DND-41 (cell line): ENCODE results near the gene APIP.

ENCODE experiments used
- ATAC-seq: fragments of 200-7000 bp; cut with Tn5 transposase; 3 replicates; pipeline ENCODE4 v1.9.1; 2021; ENCODE audit warnings: low read depth; ENCODE audit not compliant: insufficient read depth
- DNase-seq: peaks from one replicate; pipeline ENCODE4 v3.0.0-alpha.2; 2020
- H2AFZ ChIP-seq: 2 replicates; pipeline ENCODE4 v1.6.0; 2012; ENCODE audit warnings: low read depth, low read length
- H3K27ac ChIP-seq: 2 replicates; pipeline ENCODE4 v1.5.1; 2012; ENCODE audit warnings: low read length, inconsistent platforms
- H3K27me3 ChIP-seq: fragments of 200-600 bp; sonication (generic); 2 replicates; pipeline ENCODE4 v1.6.0; 2012; ENCODE audit warnings: low read length, mild to moderate bottlenecking, inconsistent platforms; ENCODE audit not compliant: insufficient read depth, poor library complexity
- H3K36me3 ChIP-seq: 2 replicates; pipeline ENCODE4 v1.5.1; 2012; ENCODE audit warnings: low read length, inconsistent platforms; ENCODE audit not compliant: insufficient read depth
- H3K4me1 ChIP-seq: 2 replicates; pipeline ENCODE4 v1.5.1; 2012; ENCODE audit warnings: mild to moderate bottlenecking, low read length; ENCODE audit not compliant: insufficient read depth
- H3K4me2 ChIP-seq: 2 replicates; pipeline ENCODE4 v1.6.0; 2012; ENCODE audit warnings: mild to moderate bottlenecking, moderate library complexity, low read length, inconsistent platforms; ENCODE audit not compliant: insufficient read depth
- H3K4me3 ChIP-seq, 2 experiments: fragments of 200-600 bp in 1 of 2; shearing (Covaris generic) in 1 of 2; 2 replicates each; pipeline ENCODE4 v1.5.1; 2012 to 2016; ENCODE audit warnings: inconsistent platforms in 2 of 2, low read length in 2 of 2, mild to moderate bottlenecking in 2 of 2, low read depth in 1 of 2, moderate library complexity in 1 of 2
- H3K79me2 ChIP-seq: 2 replicates; pipeline ENCODE4 v1.6.0; 2012; ENCODE audit warnings: low read length, inconsistent platforms; ENCODE audit not compliant: insufficient read depth
- H3K9ac ChIP-seq: 2 replicates; pipeline ENCODE4 v1.6.0; 2012; ENCODE audit warnings: low read depth, mild to moderate bottlenecking, inconsistent platforms, low read length, moderate library complexity
- H3K9me3 ChIP-seq: 2 replicates; pipeline ENCODE4 v1.5.1; 2012; ENCODE audit warnings: low read length, moderate library complexity, mild to moderate bottlenecking, inconsistent platforms; ENCODE audit not compliant: insufficient read depth, severe bottlenecking
- H4K20me1 ChIP-seq: 2 replicates; pipeline ENCODE4 v1.6.0; 2012; ENCODE audit warnings: low read length; ENCODE audit not compliant: insufficient read depth
- EZH2 ChIP-seq: IDR thresholded peaks from 3 replicates; pipeline ENCODE4 v1.6.1; 2012; ENCODE audit warnings: borderline replicate concordance, low read depth, mild to moderate bottlenecking, moderate library complexity, low read length, inconsistent platforms; ENCODE audit not compliant: severe bottlenecking
- TF ChIP-seq, protein P1 (sequence below): IDR thresholded peaks from 2 replicates; pipeline ENCODE4 v1.5.1; 2012; ENCODE audit warnings: borderline replicate concordance, low read length, moderate library complexity, mild to moderate bottlenecking; ENCODE audit not compliant: poor library complexity, severe bottlenecking; ENCODE audit errors: extremely low read depth

APIP gene

DNA sequence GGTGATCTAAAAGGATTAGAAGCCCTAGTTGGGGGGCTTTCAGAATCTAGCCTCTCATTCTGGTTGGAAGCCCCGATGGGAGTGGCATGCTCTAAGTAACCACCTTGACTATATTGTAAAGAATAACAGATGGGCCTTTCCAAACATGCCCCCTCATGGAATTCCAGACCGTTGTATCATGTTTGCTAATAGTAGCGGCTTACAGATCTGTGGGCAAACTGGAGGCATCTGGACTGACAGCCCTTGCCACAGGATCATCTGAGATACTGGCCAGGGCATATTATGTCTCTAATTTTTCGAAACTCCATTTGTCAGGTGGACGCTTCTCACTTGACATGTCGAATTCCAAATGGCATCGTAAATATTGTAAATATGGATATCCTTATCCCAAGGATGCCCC is 10.5 kb downstream of the APIP start:
- peaks cover 24% of the 10 kb centered on the region for H3K9me3 ChIP-seq
- H3K27ac ChIP-seq: no peak overlapping the region
- DNase-seq: no peak
- TF ChIP-seq, protein P1, sequence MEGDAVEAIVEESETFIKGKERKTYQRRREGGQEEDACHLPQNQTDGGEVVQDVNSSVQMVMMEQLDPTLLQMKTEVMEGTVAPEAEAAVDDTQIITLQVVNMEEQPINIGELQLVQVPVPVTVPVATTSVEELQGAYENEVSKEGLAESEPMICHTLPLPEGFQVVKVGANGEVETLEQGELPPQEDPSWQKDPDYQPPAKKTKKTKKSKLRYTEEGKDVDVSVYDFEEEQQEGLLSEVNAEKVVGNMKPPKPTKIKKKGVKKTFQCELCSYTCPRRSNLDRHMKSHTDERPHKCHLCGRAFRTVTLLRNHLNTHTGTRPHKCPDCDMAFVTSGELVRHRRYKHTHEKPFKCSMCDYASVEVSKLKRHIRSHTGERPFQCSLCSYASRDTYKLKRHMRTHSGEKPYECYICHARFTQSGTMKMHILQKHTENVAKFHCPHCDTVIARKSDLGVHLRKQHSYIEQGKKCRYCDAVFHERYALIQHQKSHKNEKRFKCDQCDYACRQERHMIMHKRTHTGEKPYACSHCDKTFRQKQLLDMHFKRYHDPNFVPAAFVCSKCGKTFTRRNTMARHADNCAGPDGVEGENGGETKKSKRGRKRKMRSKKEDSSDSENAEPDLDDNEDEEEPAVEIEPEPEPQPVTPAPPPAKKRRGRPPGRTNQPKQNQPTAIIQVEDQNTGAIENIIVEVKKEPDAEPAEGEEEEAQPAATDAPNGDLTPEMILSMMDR: no peak
- no peak for TF ChIP-seq EZH2
- H3K4me1 ChIP-seq: no peaks in the 10 kb centered on the region
- no peaks in the 10 kb centered on the region for H3K27me3 ChIP-seq
- H3K4me3 ChIP-seq: no peak overlapping the region
- H3K36me3 ChIP-seq: peaks cover 22% of the 10 kb centered on the region
- H3K79me2 ChIP-seq: peaks cover 48% of the 10 kb centered on the region
- no peak for ATAC-seq
- H2AFZ ChIP-seq: no peak overlapping the region
- H4K20me1 ChIP-seq: no peaks in the 10 kb centered on the region
- no peak overlapping the region for H3K9ac ChIP-seq
- H3K4me2 ChIP-seq: no peak overlapping the region

DNA sequence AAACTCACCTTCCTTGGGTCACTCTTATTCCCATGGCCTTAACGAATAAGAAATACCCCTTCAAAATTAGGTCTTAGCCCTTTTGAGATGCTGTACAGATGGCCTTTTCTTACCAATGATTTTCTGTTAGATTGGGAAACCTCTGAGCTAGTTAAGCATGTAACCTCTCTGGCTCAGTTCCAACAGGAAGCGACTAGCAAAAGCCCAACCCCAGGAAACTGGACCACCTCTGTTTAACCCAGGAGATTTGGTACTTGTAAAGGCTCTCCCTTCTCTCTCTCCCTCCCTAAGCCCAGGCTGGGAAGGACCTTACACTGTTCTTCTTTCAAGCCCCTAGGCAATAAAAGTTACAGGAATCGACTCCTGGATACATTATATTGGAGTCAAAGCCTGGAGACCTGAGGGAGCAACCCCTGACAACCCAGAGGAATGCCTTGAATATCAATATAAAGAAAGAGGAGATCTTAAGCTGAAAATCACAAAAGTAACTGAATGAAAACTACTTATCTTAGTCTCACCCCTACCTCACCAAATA is 11.7 kb downstream of the APIP start:
- Histone ChIP-seq H3K36me3 (peaks cover 21% of the 10 kb centered on the region), H3K4me1 (no peaks in the 10 kb centered on the region), H3K9me3 (peaks cover 36% of the 10 kb centered on the region), H4K20me1 (no peaks in the 10 kb centered on the region), H2AFZ (no peak overlapping the region), H3K4me2 (no peak overlapping the region), H3K79me2 (peaks cover 48% of the 10 kb centered on the region), H3K27ac (no peak overlapping the region), H3K4me3 (no peak overlapping the region), H3K9ac (no peak overlapping the region), H3K27me3 (no peaks in the 10 kb centered on the region)
- ATAC-seq (no peak), DNase-seq (no peak)
- TF ChIP-seq, protein P1: no peak
- no peak for TF ChIP-seq EZH2

DNA sequence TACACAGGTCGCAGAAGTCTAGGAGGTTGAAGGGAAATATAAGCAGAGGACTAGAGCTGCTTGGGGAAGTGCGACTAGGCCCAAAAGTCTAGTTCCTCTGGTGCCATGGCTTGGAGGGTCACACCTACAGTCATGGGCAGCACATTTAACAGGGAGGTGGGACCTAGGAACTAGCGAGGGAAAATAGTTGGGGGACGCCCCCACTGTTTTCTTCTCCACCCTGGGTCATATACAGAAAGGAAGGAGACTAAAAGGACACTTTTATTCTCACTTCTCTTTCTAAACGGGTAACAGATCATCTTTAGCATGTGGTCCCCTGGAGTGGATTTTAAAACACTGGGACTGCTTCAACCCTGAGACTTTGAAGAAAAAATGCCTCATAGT is 16.6 kb downstream of the APIP start:
- H3K4me1 ChIP-seq: no peaks in the 10 kb centered on the region
- no peak overlapping the region for H3K4me2 ChIP-seq
- no peak for TF ChIP-seq EZH2
- TF ChIP-seq, protein P1: no peak
- ATAC-seq (no peak), DNase-seq (peak; percentile 57)
- no peak overlapping the region for H3K4me3 ChIP-seq
- H3K9ac ChIP-seq: no peak overlapping the region
- no peaks in the 10 kb centered on the region for H3K27me3 ChIP-seq
- H4K20me1 ChIP-seq: no peaks in the 10 kb centered on the region
- H3K9me3 ChIP-seq: peaks cover 53% of the 10 kb centered on the region
- no peak overlapping the region for H3K27ac ChIP-seq
- peaks cover 22% of the 10 kb centered on the region for H3K36me3 ChIP-seq
- peaks cover 27% of the 10 kb centered on the region; the same call in 1 of the 2 replicates for H3K79me2 ChIP-seq
- H2AFZ ChIP-seq: no peak overlapping the region
